SIG-M5 (cell line): Measurements from ENCODE around the gene SEZ6L.

Experiments
- DNase-seq: peaks from one replicate; lab custom pipeline; 2025; lab: John Stamatoyannopoulos, UW

Gene SEZ6L

DNA sequence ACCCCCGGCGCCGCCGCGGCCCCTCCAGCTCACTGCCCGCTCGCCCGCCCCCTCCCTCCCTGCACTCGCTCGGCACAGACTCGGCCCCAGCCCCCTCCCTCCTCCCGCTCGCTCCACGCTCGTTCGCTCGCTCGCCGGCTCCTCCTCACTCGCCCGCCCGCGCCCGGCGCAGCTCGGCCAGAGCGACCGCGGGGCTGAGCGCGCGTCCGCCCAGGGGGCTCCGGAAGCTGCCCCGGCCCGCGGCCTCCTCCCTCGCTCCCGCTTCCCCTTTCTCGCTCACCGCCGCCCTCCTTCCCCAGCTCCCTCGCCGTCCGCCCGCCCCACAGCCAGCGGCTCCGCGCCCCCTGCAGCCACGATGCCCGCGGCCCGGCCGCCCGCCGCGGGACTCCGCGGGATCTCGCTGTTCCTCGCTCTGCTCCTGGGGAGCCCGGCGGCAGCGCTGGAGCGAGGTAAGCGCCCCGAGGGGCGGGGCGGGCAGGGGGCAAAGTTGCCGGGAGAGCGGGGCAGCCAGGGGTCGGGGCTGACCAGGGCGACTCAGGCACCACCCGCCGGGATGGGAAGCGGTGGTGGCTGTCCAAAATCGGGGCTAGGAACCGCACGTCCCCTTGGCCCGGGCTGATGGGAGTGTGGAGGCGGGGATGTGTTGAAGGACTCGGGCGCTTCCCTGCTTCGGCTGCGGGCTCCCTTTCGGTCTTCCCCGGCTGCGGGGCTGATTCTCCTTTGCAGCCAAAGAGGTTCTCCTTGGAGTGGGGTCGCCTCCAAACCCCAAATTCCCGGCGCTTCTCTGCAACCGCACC lies at the start of gene SEZ6L:
SEZ6L (plus strand) TSS at position 148 of the 797 bp plus-strand sequence; CDS start at position 356, 208 bp downstream.
- no peak for DNase-seq

DNA sequence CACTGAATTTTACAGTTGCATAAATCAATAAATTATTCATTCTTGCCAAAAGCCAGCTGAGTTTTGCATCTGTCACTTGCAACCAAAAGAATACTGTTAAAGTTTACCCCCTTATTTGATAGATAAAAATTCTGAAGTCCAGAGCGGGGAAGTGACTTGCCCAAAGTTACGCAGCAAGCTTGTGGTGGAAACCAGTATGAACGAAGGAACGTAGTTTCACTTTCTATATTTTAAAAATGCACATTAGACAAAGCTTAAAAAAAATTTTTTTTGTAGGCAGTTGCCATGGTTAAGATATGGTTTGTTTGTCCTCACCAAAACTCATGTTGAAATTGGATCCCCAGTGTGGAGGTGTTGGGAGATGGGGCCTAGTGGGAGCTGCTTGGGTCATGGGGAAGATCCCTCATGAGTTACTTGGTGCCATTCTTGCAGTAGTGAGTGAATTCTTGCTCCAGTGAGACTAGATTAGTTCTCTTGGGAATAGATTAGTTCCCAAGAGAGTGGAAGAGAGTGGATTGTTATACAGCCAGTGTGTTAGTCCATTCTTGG lies 46.3 kb upstream of the SEZ6L start:
- DNase-seq = no peak

DNA sequence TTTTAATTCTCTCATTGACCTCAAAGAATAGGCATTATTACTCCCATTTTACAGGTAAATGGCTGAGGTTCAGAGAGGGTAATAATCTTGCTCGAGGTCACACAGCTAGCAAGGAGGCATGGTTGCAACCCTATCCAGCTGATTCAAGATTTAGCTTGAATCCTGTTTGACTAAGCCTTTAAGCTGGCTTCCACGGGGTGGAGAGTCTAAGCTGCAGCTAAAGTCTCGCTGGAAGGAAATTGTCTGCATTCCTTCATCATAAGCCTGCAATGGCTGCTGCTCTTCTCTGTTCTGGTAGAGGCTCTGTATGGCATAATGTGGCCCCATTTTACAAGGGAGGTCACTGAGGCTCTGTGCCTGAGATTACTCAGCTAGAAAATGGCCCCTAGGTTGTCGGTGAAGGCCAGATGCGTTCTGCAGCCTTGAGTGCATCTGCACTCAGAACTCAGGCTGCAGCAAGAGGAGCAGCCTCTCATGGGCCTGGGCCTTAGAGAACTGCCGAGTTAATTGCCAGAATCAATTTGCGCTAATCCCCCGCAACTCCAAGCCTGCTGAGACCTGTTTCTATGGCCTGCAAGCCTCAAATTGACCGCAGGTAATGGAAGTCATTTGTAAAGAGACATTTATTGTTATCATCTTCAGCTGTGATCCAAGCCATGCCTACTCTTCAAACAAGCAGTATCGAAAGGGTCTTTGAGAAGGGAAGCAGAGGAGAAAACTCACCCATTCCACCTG lies 44.1 kb upstream of the SEZ6L start:
- no peak for DNase-seq

DNA sequence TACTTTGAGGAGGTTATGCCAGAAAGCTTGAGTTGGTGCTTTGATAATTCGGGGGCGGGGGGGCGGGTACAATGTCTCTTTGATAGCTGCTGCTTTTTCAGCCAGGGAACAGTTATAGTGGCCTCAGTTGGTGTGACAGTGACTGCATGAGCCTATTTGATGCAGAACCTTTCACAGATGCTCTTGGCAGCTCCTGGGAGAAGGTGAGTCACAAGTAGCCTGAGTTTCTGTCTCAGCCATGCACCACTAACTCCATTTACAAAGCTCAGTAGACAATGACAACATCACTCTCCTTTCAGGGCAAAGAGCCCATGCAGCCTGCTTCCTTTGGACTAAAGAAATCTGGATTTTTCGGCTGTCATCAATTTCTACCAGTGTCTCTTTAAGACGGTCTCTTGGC lies 42.1 kb upstream of the SEZ6L start:
- no peak for DNase-seq

DNA sequence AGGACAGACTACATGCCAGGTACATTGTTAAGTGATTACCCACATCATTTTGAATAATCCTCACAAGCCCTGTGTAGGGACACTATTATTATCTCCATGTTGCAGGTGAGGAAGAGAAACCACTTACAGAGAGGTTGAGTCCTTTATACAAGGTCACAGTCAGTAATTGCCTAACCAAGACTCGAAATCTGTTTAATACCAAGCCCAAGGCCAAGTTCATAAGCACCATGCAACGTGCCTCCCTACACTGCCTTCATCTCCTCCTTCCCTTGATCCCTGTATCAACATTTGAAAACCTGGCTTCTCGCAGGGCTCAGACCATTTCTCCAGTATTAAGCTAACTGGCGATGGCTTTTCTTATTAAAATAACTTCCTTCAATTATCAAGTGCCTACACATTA lies 41.7 kb upstream of the SEZ6L start:
- DNase-seq = no peak

DNA sequence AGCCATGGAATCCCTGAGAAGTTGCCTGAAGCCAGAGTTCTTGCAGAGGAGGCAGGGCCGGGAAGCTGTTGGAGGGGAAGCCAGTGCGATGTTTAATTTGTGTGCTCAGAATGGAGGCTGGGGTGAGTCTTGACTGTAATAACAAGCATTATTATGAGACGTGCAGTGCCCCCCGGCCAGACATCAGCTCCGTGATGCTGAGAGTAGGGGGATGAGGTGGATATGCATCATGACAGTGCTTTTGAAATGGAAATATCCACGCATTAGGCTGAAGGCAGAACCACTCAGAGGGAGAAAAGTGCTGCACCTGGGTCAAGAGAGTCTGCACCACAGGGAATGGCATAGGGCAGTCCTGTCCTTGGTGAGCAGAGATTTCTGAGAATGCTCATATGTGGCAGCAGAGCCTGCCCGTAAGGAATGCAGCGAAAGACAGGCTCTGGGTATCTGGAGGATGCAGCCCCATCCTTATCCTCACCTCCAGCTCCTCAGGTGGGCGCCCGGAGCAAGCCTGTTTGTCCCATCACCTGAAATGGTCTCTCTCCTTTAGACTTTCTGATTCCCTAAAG lies 37.6 kb upstream of the SEZ6L start:
- DNase-seq = no peak

DNA sequence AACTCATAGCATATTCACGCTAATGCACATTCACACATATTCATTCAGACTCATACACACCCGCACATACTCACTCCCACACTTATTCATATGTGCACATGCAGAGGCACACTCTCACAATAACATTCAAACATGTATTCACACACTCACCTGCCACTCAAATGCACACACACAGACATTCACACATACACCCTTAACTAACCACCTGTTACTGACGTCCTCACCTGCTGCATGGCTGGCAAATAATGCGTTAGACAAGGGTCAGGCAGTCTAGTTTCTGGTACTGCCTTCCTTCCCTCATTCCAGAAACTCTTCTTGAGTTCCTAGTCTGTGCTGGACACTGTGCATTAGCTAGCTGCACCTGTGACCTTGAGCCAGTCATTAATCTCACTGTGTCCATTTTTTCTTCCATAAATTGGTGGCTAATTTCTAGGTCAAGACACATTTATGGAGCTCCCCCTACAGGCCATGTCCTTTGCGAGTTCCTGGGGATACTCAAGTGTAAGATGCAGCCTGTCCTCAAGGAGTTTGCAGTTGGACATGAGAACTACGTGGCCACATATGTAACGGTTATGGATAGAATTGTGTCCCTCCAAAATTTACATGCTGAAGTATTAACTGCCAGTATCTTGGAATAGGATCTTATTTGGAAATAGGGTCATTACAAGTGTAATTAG lies 34.5 kb upstream of the SEZ6L start:
- DNase-seq = no peak

DNA sequence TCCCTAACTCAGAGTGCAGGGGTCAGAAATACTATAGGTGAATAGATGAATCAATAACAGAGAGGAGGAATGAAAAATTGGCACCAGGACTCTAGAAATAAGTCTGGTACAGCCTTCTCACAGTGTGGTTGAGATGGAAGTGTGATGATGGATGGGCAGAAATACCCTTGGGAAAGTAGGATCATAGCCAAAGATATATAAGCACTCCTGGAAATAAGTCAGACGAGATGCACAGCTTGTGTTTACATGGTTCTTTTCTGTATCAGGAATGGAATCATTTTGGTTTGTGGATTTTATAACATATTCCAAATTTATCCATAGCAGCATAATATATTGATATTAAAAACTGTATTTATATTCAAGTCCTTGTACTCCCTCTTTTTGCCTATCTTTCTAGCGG lies 33.5 kb upstream of the SEZ6L start:
- no peak for DNase-seq

DNA sequence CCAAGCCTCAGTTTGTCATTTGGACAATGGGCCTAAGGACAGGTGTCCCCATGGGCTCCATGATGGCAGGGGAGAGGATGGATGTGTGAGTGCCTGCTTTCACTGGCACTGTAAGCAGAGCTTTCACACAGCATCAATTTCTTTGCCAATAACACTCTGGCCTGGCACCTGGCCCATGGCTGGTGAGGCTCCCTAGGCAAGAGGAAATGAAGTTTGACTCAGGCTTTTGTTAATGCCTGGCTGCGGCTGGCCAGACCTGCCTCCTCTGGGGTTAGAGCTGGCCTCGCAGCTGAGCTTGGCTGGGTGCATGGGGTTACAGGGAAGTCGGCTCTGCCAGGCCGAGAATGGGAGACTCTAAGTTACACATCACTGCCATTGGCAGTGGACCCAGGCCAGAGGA lies 30.0 kb upstream of the SEZ6L start:
- DNase-seq = no peak

DNA sequence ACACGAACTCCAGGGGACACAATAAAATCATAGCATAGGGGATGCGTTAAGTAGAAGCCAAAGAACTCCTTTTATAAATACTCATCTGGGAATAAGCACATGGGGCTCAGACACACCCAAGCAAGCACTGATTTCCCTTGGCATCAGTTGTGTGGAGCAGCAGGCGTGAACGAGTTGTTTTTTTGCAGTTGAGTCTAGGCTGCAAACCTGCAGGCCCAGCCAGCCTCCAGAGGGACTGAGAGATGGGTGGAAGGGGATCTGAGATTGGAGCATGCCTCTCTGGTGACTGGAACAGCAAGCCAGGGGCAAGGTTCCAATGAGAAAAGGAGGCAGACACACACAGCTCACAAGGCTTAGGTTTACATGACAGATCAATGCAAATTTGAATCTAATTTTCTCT lies 27.4 kb upstream of the SEZ6L start:
- DNase-seq = no peak

DNA sequence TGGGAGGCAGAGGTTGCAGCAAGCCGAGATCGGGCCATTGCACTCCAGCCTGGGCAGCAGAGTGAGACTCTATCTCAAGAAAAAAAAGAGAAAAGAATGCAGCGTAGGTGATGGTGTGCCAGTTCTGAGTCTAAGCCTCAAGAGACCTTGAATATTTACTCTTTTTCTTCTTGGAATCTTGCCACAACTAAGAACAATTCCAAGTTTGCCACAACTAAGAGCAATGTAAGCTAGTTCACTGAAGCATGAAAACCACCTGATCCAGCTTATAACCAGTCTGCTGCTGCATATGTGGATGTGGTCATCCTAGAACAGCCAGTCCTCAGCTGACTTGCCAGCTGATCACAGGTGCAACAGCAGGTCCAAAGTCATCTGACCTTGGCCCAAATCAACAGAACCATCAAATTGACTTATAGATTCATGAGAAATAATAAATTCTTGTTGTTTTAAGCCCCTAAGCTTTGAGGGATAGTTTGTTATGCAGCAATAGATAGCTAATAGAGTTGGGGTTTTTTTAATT lies 25.4 kb upstream of the SEZ6L start:
- no peak for DNase-seq

DNA sequence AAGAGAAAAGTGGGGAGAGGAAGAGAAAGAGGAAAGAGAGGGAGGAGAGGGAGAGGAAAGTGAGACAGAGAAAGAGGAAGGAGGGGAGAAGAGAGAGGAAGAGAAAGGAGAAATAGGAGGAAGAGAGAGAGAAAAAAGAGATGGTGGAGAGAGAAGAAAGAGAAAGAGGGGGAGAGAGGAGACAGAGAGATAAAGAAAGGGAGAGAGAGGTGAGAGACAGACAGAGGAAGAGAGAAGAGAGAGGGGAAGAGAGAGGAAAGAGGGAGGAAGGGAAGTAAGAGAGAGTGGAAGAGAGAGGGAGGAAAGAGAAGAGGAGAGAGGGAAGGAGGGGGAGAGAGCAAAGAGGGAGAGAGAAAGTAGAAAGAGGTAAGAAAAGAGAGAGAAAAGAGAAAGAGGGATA lies 9.4 kb upstream of the SEZ6L start:
- no peak for DNase-seq

DNA sequence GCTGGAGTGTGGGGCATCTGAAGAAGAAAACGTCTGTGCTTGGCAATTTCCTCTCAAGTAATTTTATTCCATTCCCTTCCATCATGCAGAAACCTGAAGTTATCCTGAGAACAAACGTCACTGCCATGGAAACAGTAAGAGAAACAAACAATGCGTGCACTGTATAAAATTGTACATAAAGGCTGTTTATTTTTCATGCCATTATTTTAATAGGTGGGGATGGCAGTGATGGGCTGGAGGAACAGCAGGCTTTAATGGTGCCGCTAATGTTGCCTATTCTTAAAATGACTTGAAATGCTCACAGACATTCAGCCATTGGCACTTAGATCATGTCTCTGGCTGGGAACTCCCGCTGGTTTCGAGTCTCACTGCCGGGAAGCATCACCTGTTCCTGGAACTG lies 7.5 kb upstream of the SEZ6L start:
- DNase-seq = no peak

DNA sequence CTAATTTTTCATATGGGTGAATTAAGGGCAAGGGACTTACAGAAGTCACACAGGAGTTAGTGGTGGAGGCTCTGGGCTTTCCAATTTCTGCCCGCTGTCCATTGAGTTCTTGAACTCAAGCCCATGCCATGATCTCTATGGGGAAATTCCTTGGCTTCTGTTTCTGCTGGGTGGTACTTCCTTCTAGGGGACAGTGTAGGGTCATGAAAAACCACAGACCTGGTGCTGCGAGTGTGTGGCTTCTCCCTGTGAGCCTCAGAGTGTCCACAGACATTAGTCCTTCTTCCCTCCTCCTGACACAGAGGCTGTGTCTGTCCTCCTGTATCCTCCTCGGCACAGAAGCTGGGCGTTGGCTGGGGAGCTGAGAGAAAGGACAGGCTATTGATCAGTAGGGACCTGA lies 6.3 kb upstream of the SEZ6L start:
- DNase-seq = no peak

DNA sequence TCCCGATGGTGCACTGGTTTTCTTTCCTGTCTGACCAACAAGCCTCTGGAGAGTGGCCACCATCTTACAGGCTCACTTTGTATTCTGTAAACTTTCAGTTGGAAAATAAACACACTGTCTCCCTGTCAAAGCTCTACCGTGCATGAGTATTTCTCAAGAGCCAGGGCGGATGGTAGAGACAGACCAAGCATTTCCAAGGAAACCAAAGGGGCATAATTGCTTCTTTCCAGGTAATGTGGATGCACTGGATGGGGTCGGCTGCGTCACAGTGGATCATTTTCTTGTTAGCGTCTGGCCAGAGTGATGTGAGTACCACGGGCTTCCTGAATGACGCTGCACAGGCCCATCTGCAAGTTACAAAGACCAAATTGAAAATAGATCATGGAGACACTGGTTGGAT lies 5.1 kb upstream of the SEZ6L start:
- no peak for DNase-seq

DNA sequence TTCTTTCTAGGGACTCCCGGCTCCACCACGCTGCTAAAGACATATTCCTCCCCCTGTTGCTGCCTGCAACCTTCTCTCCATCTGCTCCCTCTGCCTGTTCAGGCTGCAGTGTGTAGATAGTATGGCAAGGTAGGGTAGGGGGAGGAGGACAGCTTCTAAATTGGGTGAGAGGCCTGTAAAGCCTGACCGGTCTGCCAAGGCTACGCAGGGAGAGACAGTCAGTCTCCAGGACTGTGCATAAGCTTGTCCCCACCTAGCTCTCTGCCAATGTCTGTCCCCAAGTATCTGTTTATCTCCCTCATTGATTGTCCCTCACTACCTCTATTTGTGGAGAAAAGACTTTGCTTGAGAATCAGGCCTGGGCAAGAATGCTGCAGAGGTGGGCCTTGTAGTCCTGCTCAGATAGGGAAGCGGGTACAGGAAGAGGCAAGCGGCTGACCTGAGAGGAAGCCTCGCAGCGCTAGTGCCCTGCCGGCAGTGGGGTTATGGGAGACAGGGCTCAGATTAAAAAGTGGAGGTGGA lies 871 bp upstream of the SEZ6L start:
- no peak for DNase-seq

DNA sequence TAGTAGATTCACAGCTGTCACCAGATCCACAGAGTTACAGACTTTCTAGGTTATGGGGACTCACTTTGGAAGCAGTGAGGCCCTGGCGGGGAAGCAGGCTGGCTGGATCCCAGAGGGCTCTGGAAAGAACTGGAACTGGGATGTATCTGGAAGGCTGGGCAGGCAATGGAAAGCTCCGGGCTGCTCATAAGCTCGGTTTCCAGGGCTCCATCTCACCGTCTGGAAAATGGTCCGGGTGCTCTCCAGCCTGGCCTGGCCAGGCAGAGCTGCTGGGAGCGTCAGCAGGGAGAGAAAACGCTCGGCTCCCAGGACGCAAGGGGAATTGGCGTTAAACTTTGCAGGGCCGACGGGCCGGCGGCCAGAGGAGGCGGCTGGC lies 335 bp upstream of the SEZ6L start:
- no peak for DNase-seq

DNA sequence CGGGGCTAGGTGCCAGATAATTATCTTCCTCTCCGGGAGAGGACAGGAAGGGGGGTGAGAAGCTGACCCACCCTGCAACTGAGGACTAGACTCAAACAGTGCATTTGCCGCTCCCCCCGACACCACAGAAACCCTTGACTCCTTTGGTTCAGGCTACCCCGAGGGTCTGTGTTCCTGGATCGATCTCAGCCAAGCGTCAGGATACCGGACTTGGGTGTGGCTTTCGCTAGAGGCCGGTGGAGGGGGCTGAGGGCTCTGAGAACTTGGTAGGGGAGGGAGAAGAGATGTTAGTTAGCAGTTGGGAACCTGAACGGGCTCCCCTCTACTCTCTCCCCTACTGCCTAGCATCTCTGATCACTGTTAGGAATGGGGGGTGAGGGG lies 840 bp downstream of the SEZ6L start:
- DNase-seq = no peak

DNA sequence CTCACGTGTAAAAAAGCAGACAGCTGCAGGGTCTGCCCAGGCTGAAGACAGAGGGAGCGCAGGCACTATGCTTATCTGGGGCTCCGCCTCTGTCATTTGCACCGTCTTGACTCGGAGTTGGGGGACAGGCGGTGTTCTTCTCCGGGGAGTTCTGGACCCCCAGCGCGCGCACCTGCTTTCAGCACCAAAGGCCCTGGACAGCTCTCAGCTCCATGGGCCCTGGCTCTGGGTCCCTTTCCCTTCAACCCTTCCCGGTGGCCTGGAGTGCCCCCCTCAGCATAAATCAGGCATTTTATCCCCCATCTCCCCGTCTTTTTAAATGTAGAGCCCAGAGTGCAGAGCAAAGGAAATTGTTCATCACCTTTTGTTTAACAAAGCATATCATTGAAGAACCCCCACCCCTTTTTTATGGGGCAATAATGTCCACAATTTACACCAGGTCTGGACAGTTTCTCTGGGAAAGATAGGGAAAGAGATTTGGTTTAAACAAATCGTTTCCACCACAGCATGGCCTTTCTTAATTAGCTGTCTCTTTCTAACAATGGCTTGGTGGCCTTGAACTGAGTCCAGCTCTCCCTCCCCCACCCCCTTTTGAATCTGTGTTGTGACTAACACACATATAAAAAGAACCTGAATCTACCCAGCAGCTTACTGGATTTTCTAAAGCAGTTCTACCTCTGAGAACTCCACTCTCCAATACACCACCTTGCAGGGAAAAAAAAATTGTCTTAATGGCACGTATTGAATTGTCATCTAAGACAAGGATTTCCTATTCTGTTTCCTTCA lies 1.7 kb downstream of the SEZ6L start:
- no peak for DNase-seq

DNA sequence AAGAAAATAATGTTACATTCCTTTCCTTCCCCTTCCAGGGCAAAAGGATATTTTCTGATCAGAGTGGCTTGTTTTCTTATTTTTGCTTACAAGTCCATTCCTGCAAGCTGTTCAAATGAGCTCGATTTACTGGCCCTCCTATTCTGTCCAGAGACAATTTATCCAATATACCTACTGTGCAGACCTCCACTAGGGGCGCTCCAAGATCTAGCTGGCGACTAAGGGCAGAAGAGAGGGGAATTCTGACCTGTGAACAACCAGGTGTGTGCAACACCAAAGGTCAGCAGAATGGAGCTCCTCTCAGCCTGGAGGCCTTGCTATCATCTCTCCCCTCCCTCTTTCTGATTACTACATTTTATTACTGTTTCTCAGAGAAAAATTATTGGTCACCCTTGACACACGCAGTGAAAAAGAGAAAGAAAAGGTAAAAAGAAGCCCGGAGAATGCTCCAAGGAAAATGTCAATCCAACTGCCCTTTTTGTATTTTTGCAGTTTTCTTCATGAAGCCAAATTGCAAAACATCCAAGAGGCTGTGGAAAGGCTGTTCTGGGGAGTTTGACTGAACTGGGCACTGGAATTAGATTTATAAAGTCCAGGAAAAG lies 3.2 kb downstream of the SEZ6L start:
- no peak for DNase-seq

DNA sequence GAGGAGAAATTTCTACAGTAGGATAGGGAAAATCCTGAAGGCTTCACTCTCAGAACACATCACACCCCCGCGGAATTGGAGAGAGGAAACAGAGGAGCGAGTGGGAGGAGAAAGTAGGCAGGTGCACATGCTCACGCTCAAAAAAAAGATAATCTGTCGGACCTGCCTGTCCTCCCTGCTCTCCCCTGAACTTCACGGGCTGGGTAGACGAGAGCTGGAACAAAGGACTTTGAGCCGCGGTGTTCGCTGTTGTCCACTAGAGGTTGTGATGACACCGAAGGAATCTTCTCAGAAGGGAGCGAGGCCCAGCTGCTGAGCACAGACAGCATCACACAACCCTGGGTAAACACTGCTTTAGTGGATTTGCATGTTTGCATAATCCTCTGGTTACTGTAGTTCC lies 5.0 kb downstream of the SEZ6L start:
- DNase-seq = no peak
